NB4 (cell line): ENCODE measurements around the gene KCTD16.

Experiments used
- DNase-seq: peaks from one replicate; pipeline ENCODE4 v3.0.0; 2010; ENCODE audit warnings: low read depth
- H3K4me3 ChIP-seq: one replicate; pipeline ENCODE4 v1.5.1; 2011; ENCODE audit warnings: mild to moderate bottlenecking, low read depth, low read length, moderate library complexity
- MYC ChIP-seq: IDR thresholded peaks from 2 replicates; pipeline ENCODE4 v1.6.1; 2011; ENCODE audit warnings: low read depth, low read length
- POLR2A ChIP-seq: IDR thresholded peaks from 2 replicates; pipeline ENCODE4 v1.6.1; 2011; ENCODE audit warnings: mild to moderate bottlenecking; ENCODE audit not compliant: insufficient read length; ENCODE audit errors: extremely low read depth
- TF ChIP-seq, protein P1 (sequence below): IDR thresholded peaks from 2 replicates; pipeline ENCODE4 v1.6.1; 2011; ENCODE audit warnings: low read depth, low read length
- TF ChIP-seq, protein P2 (sequence below): IDR thresholded peaks from one replicate; pipeline ENCODE4 v1.5.1; 2012; ENCODE audit warnings: low read depth, low read length

Gene KCTD16

DNA sequence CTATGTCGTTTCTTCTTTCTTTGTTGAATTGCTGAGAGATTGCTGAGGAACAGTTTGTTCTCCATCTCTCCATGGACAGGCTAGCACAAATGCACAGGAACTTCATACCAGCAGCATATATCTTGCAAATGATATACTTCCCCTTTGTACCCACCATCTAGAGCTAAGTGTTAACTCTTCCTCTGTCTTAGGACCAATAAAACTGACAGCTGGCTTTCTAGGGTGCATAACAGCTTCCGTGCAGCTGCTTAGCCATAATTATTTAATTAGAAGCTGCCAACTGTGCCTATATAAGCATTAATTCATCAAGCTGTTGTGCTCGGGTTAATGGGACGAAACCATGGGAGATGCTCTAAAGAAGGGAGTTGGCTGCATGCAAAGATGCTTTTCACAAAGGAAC, 38.7 kb downstream of the KCTD16 start:
- DNase-seq = peak; percentile 6

DNA sequence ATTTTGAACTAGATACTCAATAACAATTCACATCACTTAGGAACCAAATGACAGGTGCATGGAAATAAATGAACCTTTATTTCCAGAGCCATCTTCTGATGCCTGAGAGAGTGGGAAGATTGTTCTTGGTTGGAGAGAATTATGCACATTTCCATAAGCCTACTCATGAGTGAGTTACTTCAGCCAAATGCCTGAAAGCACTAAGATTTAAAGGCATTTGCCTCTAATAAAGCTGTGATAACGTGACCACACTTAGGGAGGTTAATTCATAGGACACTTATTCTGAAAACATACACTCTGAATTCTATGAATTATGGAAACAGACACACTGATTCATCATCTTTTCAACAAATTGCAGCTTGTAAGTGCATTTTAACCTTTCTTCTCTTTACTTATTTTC, 40.0 kb downstream of the KCTD16 start:
- DNase-seq = no peak
- TF ChIP-seq, protein P1, sequence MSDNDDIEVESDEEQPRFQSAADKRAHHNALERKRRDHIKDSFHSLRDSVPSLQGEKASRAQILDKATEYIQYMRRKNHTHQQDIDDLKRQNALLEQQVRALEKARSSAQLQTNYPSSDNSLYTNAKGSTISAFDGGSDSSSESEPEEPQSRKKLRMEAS = no peak
- TF ChIP-seq POLR2A (no peak), MYC (no peak)
- TF ChIP-seq, protein P2, sequence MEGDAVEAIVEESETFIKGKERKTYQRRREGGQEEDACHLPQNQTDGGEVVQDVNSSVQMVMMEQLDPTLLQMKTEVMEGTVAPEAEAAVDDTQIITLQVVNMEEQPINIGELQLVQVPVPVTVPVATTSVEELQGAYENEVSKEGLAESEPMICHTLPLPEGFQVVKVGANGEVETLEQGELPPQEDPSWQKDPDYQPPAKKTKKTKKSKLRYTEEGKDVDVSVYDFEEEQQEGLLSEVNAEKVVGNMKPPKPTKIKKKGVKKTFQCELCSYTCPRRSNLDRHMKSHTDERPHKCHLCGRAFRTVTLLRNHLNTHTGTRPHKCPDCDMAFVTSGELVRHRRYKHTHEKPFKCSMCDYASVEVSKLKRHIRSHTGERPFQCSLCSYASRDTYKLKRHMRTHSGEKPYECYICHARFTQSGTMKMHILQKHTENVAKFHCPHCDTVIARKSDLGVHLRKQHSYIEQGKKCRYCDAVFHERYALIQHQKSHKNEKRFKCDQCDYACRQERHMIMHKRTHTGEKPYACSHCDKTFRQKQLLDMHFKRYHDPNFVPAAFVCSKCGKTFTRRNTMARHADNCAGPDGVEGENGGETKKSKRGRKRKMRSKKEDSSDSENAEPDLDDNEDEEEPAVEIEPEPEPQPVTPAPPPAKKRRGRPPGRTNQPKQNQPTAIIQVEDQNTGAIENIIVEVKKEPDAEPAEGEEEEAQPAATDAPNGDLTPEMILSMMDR = no peak
- H3K4me3 ChIP-seq = no peak overlapping the region

More for the DNA sequence above, 38.7 kb downstream of the KCTD16 start:
- H3K4me3 ChIP-seq = no peak overlapping the region
- TF ChIP-seq, protein P2 = no peak
- TF ChIP-seq, protein P1 = no peak
- TF ChIP-seq MYC = no peak
- no peak for TF ChIP-seq POLR2A

DNA sequence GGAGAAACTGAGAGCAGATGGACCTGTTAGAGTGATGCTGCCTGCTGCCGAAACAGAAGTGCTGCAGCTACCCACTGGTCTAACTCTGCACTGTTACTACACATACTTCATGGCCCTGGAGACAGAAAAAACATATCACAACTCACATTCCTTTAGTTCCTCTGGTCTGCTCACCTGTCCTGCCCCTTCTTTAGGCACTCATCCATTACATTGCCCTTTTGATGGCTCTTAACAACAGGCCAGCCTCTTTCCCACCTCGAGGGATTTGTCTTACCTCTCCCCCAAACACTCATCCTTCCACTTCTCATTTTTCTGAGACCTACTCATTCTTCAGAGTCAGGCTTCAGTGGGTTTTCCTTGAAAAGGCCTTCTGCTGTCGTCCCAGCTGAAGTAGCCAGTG, 49.2 kb downstream of the KCTD16 start:
- TF ChIP-seq, protein P2 = no peak
- TF ChIP-seq MYC (no peak), POLR2A (no peak)
- TF ChIP-seq, protein P1 = no peak
- no peak for DNase-seq
- no peak overlapping the region for H3K4me3 ChIP-seq

DNA sequence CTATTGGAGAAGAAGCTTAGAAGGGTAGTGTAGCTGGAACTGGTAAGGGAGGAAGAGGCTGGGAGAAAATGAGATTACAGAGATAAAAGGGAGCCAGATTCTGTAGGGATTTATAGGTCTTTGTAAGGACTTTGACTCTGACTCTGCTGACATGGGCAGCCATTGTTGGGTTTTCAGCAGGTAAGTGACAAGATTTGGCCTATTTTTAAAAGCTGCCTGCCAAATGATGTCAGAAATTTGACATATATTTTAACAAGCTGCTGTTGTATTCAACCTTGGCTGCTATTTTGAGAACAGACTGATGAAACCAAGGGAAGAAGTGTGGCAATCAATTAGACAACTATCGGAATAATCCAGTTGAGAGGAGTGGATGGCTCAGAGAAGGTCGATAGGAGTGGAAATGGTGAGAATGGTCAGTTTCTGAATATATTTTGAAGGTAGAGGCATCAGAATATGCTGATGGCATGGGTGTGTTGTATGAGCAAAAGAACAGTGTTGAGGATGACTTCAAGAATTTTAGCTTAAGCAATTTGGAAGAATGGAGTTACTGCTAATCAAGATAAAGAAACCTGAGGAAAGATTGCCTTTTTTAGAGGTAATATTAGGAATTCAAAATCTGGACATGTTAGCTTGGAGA, 56.8 kb downstream of the KCTD16 start:
- no peak for TF ChIP-seq MYC
- TF ChIP-seq POLR2A = no peak
- TF ChIP-seq, protein P2 = no peak
- TF ChIP-seq, protein P1 = no peak
- DNase-seq = no peak

DNA sequence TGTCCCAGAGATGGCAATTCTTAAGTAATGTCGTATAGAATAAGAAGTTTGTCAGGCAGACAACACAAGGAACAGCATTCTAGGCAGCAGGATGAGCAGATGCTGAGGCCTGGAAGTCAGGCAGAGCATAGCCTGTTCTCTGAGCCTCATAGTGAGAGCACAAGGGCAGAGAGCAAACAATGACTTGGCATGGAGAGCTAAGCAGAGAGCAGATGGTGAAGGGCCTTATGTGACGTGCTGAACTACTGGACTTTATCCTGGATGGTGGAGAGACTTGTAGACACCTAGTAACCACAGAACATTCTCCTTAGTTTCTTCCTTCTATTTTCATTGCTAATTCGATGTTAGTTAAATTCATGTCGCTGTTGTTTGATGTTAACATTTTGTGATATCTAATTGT, 60.1 kb downstream of the KCTD16 start:
- no peak overlapping the region for H3K4me3 ChIP-seq
- TF ChIP-seq, protein P2 = no peak
- TF ChIP-seq MYC (no peak), POLR2A (no peak)
- TF ChIP-seq, protein P1 = no peak
- DNase-seq = no peak

More for the DNA sequence above, 56.8 kb downstream of the KCTD16 start:
- H3K4me3 ChIP-seq = no peak overlapping the region
